ENCODE data around the gene CBX5. TPM values are rescaled to one million over a fixed set of nuclear protein-coding genes. Genes with fewer than 3 reads are reported as not detected.

The CBX5 gene
- total and polyA plus RNA-seq, 2 of the 8 experiments (the other 6 are each of a cell fraction or from before 2014, with no cell fraction given): 62.4 to 231 TPM

DNA sequence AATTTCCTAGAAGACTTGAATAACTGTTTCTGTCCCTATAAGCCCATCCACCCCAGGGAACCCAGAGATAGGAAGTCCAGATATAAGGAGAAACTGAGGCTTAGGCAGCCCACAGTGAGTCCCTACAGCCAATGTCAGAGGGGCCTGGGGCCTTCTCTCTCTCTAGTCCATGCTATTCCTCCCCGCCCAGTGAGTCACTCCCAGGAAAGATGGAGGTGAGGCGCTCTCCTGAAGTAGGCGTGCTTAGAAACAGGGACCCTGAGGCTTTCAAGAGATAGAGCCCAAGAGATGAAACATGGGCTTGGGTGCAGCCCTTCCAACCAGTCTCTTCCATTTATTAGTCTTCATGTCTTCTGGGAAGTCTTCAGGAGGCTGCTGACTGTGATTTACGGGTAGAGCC lies 88.8 kb downstream of the CBX5 start:
- H3K23ac ChIP-seq (ENCODE audit: insufficient read length): no peak overlapping the region
- H3K4ac ChIP-seq (replicated peaks; ENCODE audit: insufficient read length, low read depth, low read length): no peak overlapping the region
- H3K14ac ChIP-seq (ENCODE audit: insufficient read length): no peak overlapping the region
- no peaks in the 10 kb centered on the region for H3K9me3 ChIP-seq (ENCODE audit: insufficient read depth in 2 of 2, low read depth in 1 of 2, low read length in 1 of 2)
- H2BK120ac ChIP-seq (replicated peaks; ENCODE audit: low read depth, low read length): no peak overlapping the region
- DNase-seq (ENCODE audit: low read depth in 1 of 2, low spot score in 2 of 2) (no peak), FAIRE-seq (no peak)
- no peak overlapping the region for H3K56ac ChIP-seq (replicated peaks; ENCODE audit: insufficient read length, low read depth, low read length)
- no peak overlapping the region for H2BK20ac ChIP-seq (ENCODE audit: low read length)
- H3K4me3 ChIP-seq (ENCODE audit: extremely low read depth in 1 of 4, insufficient read depth in 2 of 4, low read depth in 3 of 4, low read length in 4 of 4): no peak overlapping the region
- CTCF ChIA-PET (ENCODE audit: partially characterized antibody): interaction anchor here (0.9 to 20.1 kb wide), 23 partner anchors 10 to 203 kb away, joined by 3 to 339 read pairs (median 7); partner anchors contain the start of genes HOXC4, HOXC5, HOXC6 and HOXC8
- no peaks in the 10 kb centered on the region for H3K79me1 ChIP-seq (ENCODE audit: low read depth, low read length)
- POLR2A ChIA-PET (ENCODE audit: partially characterized antibody): interaction anchor here (0.7 kb wide), 1 partner anchor 14 kb away, joined by 3 read pairs; no protein-coding TSS in a partner anchor
- H2AFZ ChIP-seq (ENCODE audit: low read length): no peak overlapping the region
- 0 out of 2 replicates have a peak overlapping the region, but pooled peaks have one; percentile 40 for H2BK15ac ChIP-seq (ENCODE audit: low read length)
- no peak overlapping the region for H4K91ac ChIP-seq (replicated peaks; ENCODE audit: insufficient read length, low read length)
- H3K18ac ChIP-seq (ENCODE audit: extremely low read depth, low read length): no peak overlapping the region
- no peak overlapping the region for H2AK5ac ChIP-seq (ENCODE audit: low read depth, low read length)
- no peak overlapping the region for H3K9ac ChIP-seq (replicated peaks in 1 of 4; ENCODE audit: extremely low read depth in 1 of 4, low read depth in 3 of 4, low read length in 3 of 4)
- TF ChIP-seq SIRT6 (IDR thresholded peaks at IDR 0.05; ENCODE audit: low read length) (no peak), POU5F1 (IDR thresholded peaks at IDR 0.05; ENCODE audit: low read depth, low read length) (no peak), SP2 (IDR thresholded peaks at IDR 0.05; ENCODE audit: low read length) (no peak), EZH2 (IDR thresholded peaks at IDR 0.05; ENCODE audit: low read depth, low read length, severe bottlenecking) (no peak)
- TF ChIP-seq, protein P1, sequence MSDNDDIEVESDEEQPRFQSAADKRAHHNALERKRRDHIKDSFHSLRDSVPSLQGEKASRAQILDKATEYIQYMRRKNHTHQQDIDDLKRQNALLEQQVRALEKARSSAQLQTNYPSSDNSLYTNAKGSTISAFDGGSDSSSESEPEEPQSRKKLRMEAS (IDR thresholded peaks at IDR 0.05): no peak
- H3K27me3 ChIP-seq (replicated peaks in 1 of 4; ENCODE audit: control insufficient read depth in 3 of 4, extremely low read depth in 1 of 4, insufficient read depth in 3 of 4, low read length in 3 of 4): peaks cover 6 to 46% (median 28%) of the 10 kb centered on the region in 4 experiments
- no peak overlapping the region for H2BK5ac ChIP-seq (ENCODE audit: low read depth, low read length)
- no peaks in the 10 kb centered on the region; a peak in 2 of 7 replicates for H3K4me1 ChIP-seq (replicated peaks in 1 of 4; ENCODE audit: control insufficient read depth in 3 of 4, insufficient read depth in 4 of 4, low read length in 3 of 4)
- H2BK12ac ChIP-seq (ENCODE audit: low read depth, low read length): no peak overlapping the region
- H4K8ac ChIP-seq (ENCODE audit: extremely low read depth, insufficient read depth, low read length): no peak overlapping the region
- no peaks in the 10 kb centered on the region for H3K36me3 ChIP-seq (ENCODE audit: control insufficient read depth in 2 of 4, insufficient read depth in 4 of 4, low read length in 3 of 4)
- H3K23me2 ChIP-seq (ENCODE audit: low read depth, low read length): no peaks in the 10 kb centered on the region
- H4K5ac ChIP-seq (ENCODE audit: insufficient read length, low read depth, low read length): no peak overlapping the region
- WGBS, 2 experiments (ENCODE audit: extremely low coverage in 1 of 2, insufficient coverage in 1 of 2, insufficient read length in 1 of 2, insufficient replicate concordance in 2 of 2, low coverage in 1 of 2, low lambda C conversion rate in 2 of 2, missing lambda C conversion rate in 1 of 2): 41% methylated on average over 4 of the region's 4 CpGs; no CpG with 5 or more reads in 1 of the 2 experiments
- H3K27ac ChIP-seq (ENCODE audit: low read depth, low read length): no peak overlapping the region
- peaks cover 0 to 2% of the 10 kb centered on the region in 2 experiments for H4K20me1 ChIP-seq (replicated peaks in 1 of 2; ENCODE audit: control insufficient read depth in 1 of 2, insufficient read depth in 2 of 2, low read length in 2 of 2)
- H3K4me2 ChIP-seq (ENCODE audit: insufficient read depth in 1 of 2, low read depth in 2 of 2, low read length in 2 of 2): no peak overlapping the region
- no peaks in the 10 kb centered on the region for H3K79me2 ChIP-seq (ENCODE audit: control insufficient read depth in 1 of 2, insufficient read depth in 2 of 2, low read length in 2 of 2)
